ENCODE results near the gene RFX7.

Gene RFX7

GRCh38 chr15:56045068-56045748 lies 198.5 kb downstream of the RFX7 start:
- no peak for DNase-seq (ENCODE audit: low read depth, low spot score)

- no peak for DNase-seq (ENCODE audit: low read depth, low spot score)
Observed at GRCh38 chr15:56042982-56043980, 200.4 kb downstream of the RFX7 start.

GRCh38 chr15:56042498-56042897 lies 201.2 kb downstream of the RFX7 start:
- peak; percentile 46 for DNase-seq (ENCODE audit: low read depth, low spot score)

GRCh38 chr15:56042031-56042430 lies 201.6 kb downstream of the RFX7 start:
- no peak for DNase-seq (ENCODE audit: low read depth, low spot score)

GRCh38 chr15:56040081-56041035 lies 203.3 kb downstream of the RFX7 start:
- peak; percentile 36 for DNase-seq (ENCODE audit: low read depth, low spot score)

GRCh38 chr15:56038707-56039106 lies 205.0 kb downstream of the RFX7 start:
- no peak for DNase-seq (ENCODE audit: low read depth, low spot score)

GRCh38 chr15:56038015-56038414 lies 205.7 kb downstream of the RFX7 start:
- DNase-seq (ENCODE audit: low read depth, low spot score): no peak

Measured in ELF-1 (cell line).